Spleen (tissue), 11 donors: ENCODE measurements around the gene PKIG. TPM values are rescaled to one million over a fixed set of nuclear protein-coding genes. Genes with fewer than 3 reads are reported as not detected.

Experiments used
- DNase-seq: peaks from one replicate; pipeline ENCODE4 v3.0.0-alpha.2; 2020
- H3K27ac ChIP-seq, 8 donors: fragments of 200-600 bp; sonication (generic) in 7 of 8; 1 replicate in 4 of 8; 2 replicates in 4 of 8; pipeline versions ENCODE4 v1.5.0 to v1.8.0; 2016 to 2021; ENCODE audit warnings: inconsistent platforms in 4 of 8, mild to moderate bottlenecking in 4 of 8, moderate library complexity in 1 of 8
- H3K27me3 ChIP-seq, 7 donors: fragments of 200-600 bp; sonication (generic) in 6 of 7; replicated peaks in 1 of 7; 1 replicate in 4 of 7; 2 replicates in 3 of 7; pipeline versions ENCODE4 v1.5.0 to v1.8.0; 2016 to 2021; ENCODE audit warnings: inconsistent platforms in 3 of 7, mild to moderate bottlenecking in 1 of 7
- H3K36me3 ChIP-seq, 6 donors: fragments of 200-600 bp; sonication (generic) in 5 of 6; 1 replicate in 4 of 6; 2 replicates in 2 of 6; pipeline versions ENCODE4 v1.5.0 to v1.8.0; 2016 to 2021; ENCODE audit warnings: inconsistent platforms in 2 of 6
- H3K4me1 ChIP-seq, 6 donors: fragments of 200-600 bp; sonication (generic) in 5 of 6; 1 replicate in 3 of 6; 2 replicates in 3 of 6; pipeline versions ENCODE4 v1.5.0 to v1.8.0; 2016 to 2021; ENCODE audit warnings: inconsistent platforms in 3 of 6
- H3K4me3 ChIP-seq, 8 donors: fragments of 200-600 bp; sonication (generic) in 7 of 8; 1 replicate in 4 of 8; 2 replicates in 4 of 8; pipeline versions ENCODE4 v1.5.0 to v1.8.0; 2016 to 2021; ENCODE audit warnings: inconsistent platforms in 4 of 8, mild to moderate bottlenecking in 4 of 8, moderate library complexity in 2 of 8
- H3K9me3 ChIP-seq, 8 donors: fragments of 200-600 bp; sonication (generic) in 7 of 8; 1 replicate in 4 of 8; 2 replicates in 4 of 8; pipeline versions ENCODE4 v1.5.0 to v1.8.0; 2016 to 2021; ENCODE audit warnings: inconsistent platforms in 4 of 8
- POLR2A ChIP-seq, 3 donors: fragments of 450-650 bp; IDR thresholded peaks; one replicate each; pipeline ENCODE4 v1.5.1; 2017; ENCODE audit warnings: antibody characterized with exemption in 3 of 3, mild to moderate bottlenecking in 1 of 3
- POLR2AphosphoS5 ChIP-seq, 3 donors: sonication (generic); formaldehyde crosslinking; IDR thresholded peaks; one replicate each; pipeline ENCODE4 v1.5.1; 2017; ENCODE audit warnings: antibody characterized with exemption in 3 of 3
- WGBS, 5 donors: extraction: QIAGEN DNeasy Blood & Tissue Kit in 3 of 5; methylation state at CpG; one replicate each; pipeline versions ENCODE4 v1.1.5 to v1.1.7; 2013 to 2018; 5-methylcytosine and 5-hydroxymethylcytosine counted together
- intact Hi-C: fragments of 100-400 bp; cut with DNase I; formaldehyde crosslinking; loops from one replicate; pipeline ENCODE4 v1.15.0; 2023; ENCODE audit warnings: low total_unique reads
- polyA plus RNA-seq, 3 donors: library from polyadenylated mRNA; stranded (reverse); fragments of 200-250 nt; gene quantifications; one replicate each; pipeline ENCODE4 v1.2.1, GENCODE V29; 2013
- total RNA-seq, 7 donors: library from RNA; depleted of rRNA in 3 of 7; stranded (reverse); fragments of >200 nt in 3 of 7; fragmentation: NEBNext Ultra II Directional in 4 of 7; extraction: Animal tissue kit (Norgen Biotek cat#: 25700) in 4 of 7; gene quantifications; one replicate each; pipeline versions ENCODE4 v1.1.0 to v1.2.1, GENCODE V29; 2016 to 2021
- TF ChIP-seq, protein P1 (sequence below), 11 experiments: fragments of 200-600 bp in 7 of 11; fragments of 450-650 bp in 4 of 11; sonication (generic) in 4 of 11; IDR thresholded peaks in 8 of 11; conservative IDR thresholded peaks in 3 of 11; 1 replicate in 7 of 11; 2 replicates in 4 of 11; pipeline versions ENCODE4 v1.4.0 to v1.8.0; 2016 to 2021; ENCODE audit warnings: antibody characterized with exemption in 11 of 11, inconsistent platforms in 4 of 11, mild to moderate bottlenecking in 1 of 11
- donor health status: healthy with polysubstance abuse.
- donor health status: DM: no; HTN: no; CAD: no; lungs with moderate emphysema.
- donor health status: DM: no; HTN: no; CAD: no.
- donor health status: Bipolar disorder and iron deficiency.
- donor health status: healthy.
- donor health status: DM: no; HTN: no; CAD: no.
- donor health status: DM: yes; HTN: yes; CAD: no.

PKIG gene
- total and polyA plus RNA-seq, 10 donors, result 37.5 to 82.6 (median 56.1) TPM

DNA sequence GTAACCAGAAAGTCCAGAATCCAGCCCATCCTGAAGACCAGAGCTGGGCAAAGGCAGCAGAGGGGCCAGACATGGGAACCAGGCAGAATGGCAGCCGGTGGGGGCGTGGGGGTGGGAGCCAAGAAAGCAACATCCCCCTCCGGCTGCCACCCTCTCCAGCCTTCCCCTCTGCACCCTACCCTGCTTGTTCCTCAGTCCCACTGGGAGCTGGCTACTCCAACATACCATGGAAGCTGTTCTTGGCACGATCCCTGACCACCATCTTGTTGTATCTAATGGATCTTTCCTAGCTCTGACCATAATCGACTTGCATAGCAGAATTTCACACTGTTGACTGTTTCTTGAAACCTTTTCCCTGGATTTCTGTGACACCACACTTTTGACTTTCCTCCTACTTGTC lies 38.9 kb downstream of the PKIG start:
- H3K27ac ChIP-seq, result no peak overlapping the region
- peaks cover 0 to 27% (median 10%) of the 10 kb centered on the region in 6 donors for H3K4me1 ChIP-seq
- H3K27me3 ChIP-seq, result no peaks in the 10 kb centered on the region
- TF ChIP-seq, protein P1, sequence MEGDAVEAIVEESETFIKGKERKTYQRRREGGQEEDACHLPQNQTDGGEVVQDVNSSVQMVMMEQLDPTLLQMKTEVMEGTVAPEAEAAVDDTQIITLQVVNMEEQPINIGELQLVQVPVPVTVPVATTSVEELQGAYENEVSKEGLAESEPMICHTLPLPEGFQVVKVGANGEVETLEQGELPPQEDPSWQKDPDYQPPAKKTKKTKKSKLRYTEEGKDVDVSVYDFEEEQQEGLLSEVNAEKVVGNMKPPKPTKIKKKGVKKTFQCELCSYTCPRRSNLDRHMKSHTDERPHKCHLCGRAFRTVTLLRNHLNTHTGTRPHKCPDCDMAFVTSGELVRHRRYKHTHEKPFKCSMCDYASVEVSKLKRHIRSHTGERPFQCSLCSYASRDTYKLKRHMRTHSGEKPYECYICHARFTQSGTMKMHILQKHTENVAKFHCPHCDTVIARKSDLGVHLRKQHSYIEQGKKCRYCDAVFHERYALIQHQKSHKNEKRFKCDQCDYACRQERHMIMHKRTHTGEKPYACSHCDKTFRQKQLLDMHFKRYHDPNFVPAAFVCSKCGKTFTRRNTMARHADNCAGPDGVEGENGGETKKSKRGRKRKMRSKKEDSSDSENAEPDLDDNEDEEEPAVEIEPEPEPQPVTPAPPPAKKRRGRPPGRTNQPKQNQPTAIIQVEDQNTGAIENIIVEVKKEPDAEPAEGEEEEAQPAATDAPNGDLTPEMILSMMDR (IDR thresholded peaks at IDR 0.05 in 8 of 11, conservative IDR thresholded peaks at IDR 0.05 in 3 of 11), result no peak
- TF ChIP-seq POLR2AphosphoS5 (IDR thresholded peaks at IDR 0.05), result peak in 1 of 3 donors; percentile 31
- intact Hi-C loops, result no loop called here
- H3K4me3 ChIP-seq, result no peak overlapping the region
- no peak for DNase-seq
- H3K9me3 ChIP-seq, result peaks cover 0 to 8% (median 5%) of the 10 kb centered on the region in 8 donors
- peaks cover 0 to 99% (median 37%) of the 10 kb centered on the region in 6 donors for H3K36me3 ChIP-seq
- WGBS, 5 donors, result 93 to 96% (median 95%) methylated on average over 4 to 5 of the region's 5 CpGs

DNA sequence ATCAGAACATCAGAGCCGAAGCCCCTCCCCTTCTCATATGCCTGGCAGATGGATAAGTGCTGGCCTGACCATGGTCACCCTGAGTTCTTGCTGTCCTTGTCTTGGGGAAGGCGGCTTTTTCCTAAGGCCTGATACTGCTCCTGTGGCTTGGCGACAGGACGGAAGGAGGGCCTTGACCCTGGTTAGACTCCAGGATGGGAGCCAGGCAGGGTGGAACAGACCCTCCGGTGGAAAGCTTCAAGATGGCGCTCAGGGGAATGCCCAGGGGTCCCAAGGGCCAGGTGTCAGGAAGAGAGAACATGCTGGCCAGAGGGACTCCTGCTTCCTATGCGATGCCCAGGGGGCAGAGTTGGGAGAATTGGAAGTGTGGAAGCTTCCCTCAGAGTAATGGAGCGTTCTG lies 39.6 kb downstream of the PKIG start:
- no peak for DNase-seq
- TF ChIP-seq POLR2A (IDR thresholded peaks at IDR 0.05) (no peak), POLR2AphosphoS5 (IDR thresholded peaks at IDR 0.05) (peak in 2 of 3 donors; percentile 22 to 30)
- TF ChIP-seq, protein P1 (IDR thresholded peaks at IDR 0.05 in 8 of 11, conservative IDR thresholded peaks at IDR 0.05 in 3 of 11), result no peak
- no peak overlapping the region for H3K4me3 ChIP-seq
- H3K36me3 ChIP-seq, result peaks cover 0 to 95% (median 34%) of the 10 kb centered on the region in 6 donors
- H3K27me3 ChIP-seq, result no peaks in the 10 kb centered on the region
- peaks cover 0 to 21% (median 5%) of the 10 kb centered on the region in 6 donors for H3K4me1 ChIP-seq
- intact Hi-C loops, result no loop called here
- H3K9me3 ChIP-seq, result peaks cover 0 to 8% (median 5%) of the 10 kb centered on the region in 8 donors
- no peak overlapping the region for H3K27ac ChIP-seq
- WGBS, 5 donors, result 80 to 93% (median 87%) methylated on average over 7 to 8 of the region's 8 CpGs

- Histone ChIP-seq H3K9me3 (peaks cover 0 to 8% (median 5%) of the 10 kb centered on the region in 8 donors), H3K4me3 (no peak overlapping the region), H3K36me3 (peaks cover 0 to 89% (median 34%) of the 10 kb centered on the region in 6 donors), H3K27me3 (no peaks in the 10 kb centered on the region), H3K4me1 (peaks cover 0 to 13% (median 4%) of the 10 kb centered on the region in 6 donors), H3K27ac (no peak overlapping the region)
- 84 to 92% (median 89%) methylated on average over 12 to 19 of the region's 19 CpGs for WGBS, 5 donors
- intact Hi-C loops, result no loop called here
- no peak for DNase-seq
- TF ChIP-seq POLR2A (IDR thresholded peaks at IDR 0.05) (no peak), POLR2AphosphoS5 (IDR thresholded peaks at IDR 0.05) (peak in 2 of 3 donors; percentile 6 to 39)
Measured at GRCh38 chr20:44622501-44623270, 40.3 kb downstream of the PKIG start.

GRCh38 chr20:44624152-44624551 lies 41.8 kb downstream of the PKIG start:
- DNase-seq, result no peak
- H3K27me3 ChIP-seq, result no peaks in the 10 kb centered on the region
- H3K9me3 ChIP-seq, result peaks cover 0 to 8% (median 5%) of the 10 kb centered on the region in 8 donors
- H3K4me1 ChIP-seq, result no peaks in the 10 kb centered on the region
- intact Hi-C loops, result no loop called here
- H3K27ac ChIP-seq, result no peak overlapping the region
- TF ChIP-seq, protein P1 (IDR thresholded peaks at IDR 0.05 in 8 of 11, conservative IDR thresholded peaks at IDR 0.05 in 3 of 11), result no peak
- TF ChIP-seq POLR2AphosphoS5 (IDR thresholded peaks at IDR 0.05), result no peak
- no peak for TF ChIP-seq POLR2A (IDR thresholded peaks at IDR 0.05)
- H3K4me3 ChIP-seq, result no peak overlapping the region
- peaks cover 0 to 87% (median 22%) of the 10 kb centered on the region in 6 donors for H3K36me3 ChIP-seq
- 79 to 98% (median 93%) methylated on average over 2 to 4 of the region's 4 CpGs for WGBS, 5 donors
